Measurements from ENCODE around the gene CD2BP2. TPM values are rescaled to one million over a fixed set of nuclear protein-coding genes. Genes with fewer than 3 reads are reported as not detected.

Gene CD2BP2
- total and polyA plus RNA-seq, 2 of the 8 experiments (the other 6 are each of a cell fraction or from before 2014, with no cell fraction given) = 22.4 to 55.3 TPM

- Histone ChIP-seq H3K36me3 (ENCODE audit: control insufficient read depth in 2 of 4, insufficient read depth in 4 of 4, low read length in 3 of 4) (peaks cover 12 to 28% (median 23%) of the 10 kb centered on the region in 4 experiments), H3K4me1 (replicated peaks in 1 of 4; ENCODE audit: control insufficient read depth in 3 of 4, insufficient read depth in 4 of 4, low read length in 3 of 4) (peaks cover 0 to 12% (median 6%) of the 10 kb centered on the region in 4 experiments; a peak in 5 of 7 replicates), H4K20me1 (replicated peaks in 1 of 2; ENCODE audit: control insufficient read depth in 1 of 2, insufficient read depth in 2 of 2, low read length in 2 of 2) (peaks cover 0 to 12% of the 10 kb centered on the region in 2 experiments), H3K79me2 (ENCODE audit: control insufficient read depth in 1 of 2, insufficient read depth in 2 of 2, low read length in 2 of 2) (peaks cover 0 to 14% of the 10 kb centered on the region in 2 experiments; a peak in 2 of 4 replicates), H3K9ac (replicated peaks in 1 of 4; ENCODE audit: extremely low read depth in 1 of 4, low read depth in 3 of 4, low read length in 3 of 4) (peak overlapping the region; percentile 88 to 96 (median 90)), H4K8ac (ENCODE audit: extremely low read depth, insufficient read depth, low read length) (peak overlapping the region; percentile 72), H3K4me2 (ENCODE audit: insufficient read depth in 1 of 2, low read depth in 2 of 2, low read length in 2 of 2) (peak overlapping the region; percentile 61 to 88), H2AFZ (ENCODE audit: low read length) (no peak overlapping the region), H3K56ac (replicated peaks; ENCODE audit: insufficient read length, low read depth, low read length) (no peak overlapping the region), H3K23ac (ENCODE audit: insufficient read length) (no peak overlapping the region), H2BK20ac (ENCODE audit: low read length) (no peak overlapping the region), H2BK120ac (replicated peaks; ENCODE audit: low read depth, low read length) (no peak overlapping the region), H4K5ac (ENCODE audit: insufficient read length, low read depth, low read length) (no peak overlapping the region), H3K27ac (ENCODE audit: low read depth, low read length) (peak overlapping the region; percentile 97), H4K91ac (replicated peaks; ENCODE audit: insufficient read length, low read length) (peak overlapping the region; percentile 92), H3K4ac (replicated peaks; ENCODE audit: insufficient read length, low read depth, low read length) (peak overlapping the region; percentile 40), H2BK5ac (ENCODE audit: low read depth, low read length) (peak overlapping the region; percentile 96), H3K4me3 (ENCODE audit: extremely low read depth in 1 of 4, insufficient read depth in 2 of 4, low read depth in 3 of 4, low read length in 4 of 4) (peak overlapping the region; percentile 51 to 93 (median 81)), H3K18ac (ENCODE audit: extremely low read depth, low read length) (peak overlapping the region; percentile 93), H3K79me1 (ENCODE audit: low read depth, low read length) (no peaks in the 10 kb centered on the region; the same call in 1 of the 2 replicates), H2BK15ac (ENCODE audit: low read length) (peak overlapping the region; percentile 61; the same call in 1 of the 2 replicates), H2AK5ac (ENCODE audit: low read depth, low read length) (peak overlapping the region; percentile 17; the same call in 1 of the 2 replicates), H3K23me2 (ENCODE audit: low read depth, low read length) (peaks cover 11% of the 10 kb centered on the region), H3K14ac (ENCODE audit: insufficient read length) (no peak overlapping the region), H2BK12ac (ENCODE audit: low read depth, low read length) (peak overlapping the region; percentile 85; the same call in 1 of the 2 replicates), H3K9me3 (ENCODE audit: insufficient read depth in 2 of 2, low read depth in 1 of 2, low read length in 1 of 2) (no peaks in the 10 kb centered on the region), H3K27me3 (replicated peaks in 1 of 4; ENCODE audit: control insufficient read depth in 3 of 4, extremely low read depth in 1 of 4, insufficient read depth in 3 of 4, low read length in 3 of 4) (no peaks in the 10 kb centered on the region)
- ChIA-PET CTCF (ENCODE audit: partially characterized antibody) (interaction anchor here (1.1 to 3.5 kb wide), 7 partner anchors 9 to 54 kb away, joined by 3 to 12 read pairs (median 4); partner anchors contain the start of genes SEPTIN1 and TBC1D10B), POLR2A (ENCODE audit: partially characterized antibody) (interaction anchor here (0.7 to 7.9 kb wide), 16 partner anchors 9 to 343 kb away, joined by 3 to 79 read pairs (median 8); partner anchors contain the start of genes SRCAP, TBC1D10B, ZNF48 and ZNF747)
- DNase-seq (ENCODE audit: low read depth in 1 of 2, low spot score in 2 of 2) = no peak
- WGBS, 2 experiments (ENCODE audit: extremely low coverage in 1 of 2, insufficient coverage in 1 of 2, insufficient read length in 1 of 2, insufficient replicate concordance in 2 of 2, low coverage in 1 of 2, low lambda C conversion rate in 2 of 2, missing lambda C conversion rate in 1 of 2) = 70% methylated on average over 7 of the region's 7 CpGs; no CpG with 5 or more reads in 1 of the 2 experiments
- FAIRE-seq = no peak
- no peak for TF ChIP-seq HDAC2 (IDR thresholded peaks at IDR 0.05; ENCODE audit: borderline replicate concordance in 1 of 2, low read depth in 2 of 2, low read length in 2 of 2)
- peak; percentile 91 for TF ChIP-seq E2F6 (IDR thresholded peaks at IDR 0.05)
- peak; percentile 96 for TF ChIP-seq MAX (IDR thresholded peaks at IDR 0.05)
- TF ChIP-seq POLR2AphosphoS5 (IDR thresholded peaks at IDR 0.05; ENCODE audit: low read depth, low read length) = peak; percentile 30; the same call in 1 of the 2 replicates
These were observed 823 bp upstream of the CD2BP2 start for GRCh38 chr16:30355954-30356308.

Measured in H1 (cell line).